Measurements from ENCODE around the gene RBMX.
"Not testable (repeated sequence)": the region's sequence is repeated elsewhere in the genome, so short reads cannot be mapped to it uniquely, and the experiment has no call there.

The RBMX gene

DNA sequence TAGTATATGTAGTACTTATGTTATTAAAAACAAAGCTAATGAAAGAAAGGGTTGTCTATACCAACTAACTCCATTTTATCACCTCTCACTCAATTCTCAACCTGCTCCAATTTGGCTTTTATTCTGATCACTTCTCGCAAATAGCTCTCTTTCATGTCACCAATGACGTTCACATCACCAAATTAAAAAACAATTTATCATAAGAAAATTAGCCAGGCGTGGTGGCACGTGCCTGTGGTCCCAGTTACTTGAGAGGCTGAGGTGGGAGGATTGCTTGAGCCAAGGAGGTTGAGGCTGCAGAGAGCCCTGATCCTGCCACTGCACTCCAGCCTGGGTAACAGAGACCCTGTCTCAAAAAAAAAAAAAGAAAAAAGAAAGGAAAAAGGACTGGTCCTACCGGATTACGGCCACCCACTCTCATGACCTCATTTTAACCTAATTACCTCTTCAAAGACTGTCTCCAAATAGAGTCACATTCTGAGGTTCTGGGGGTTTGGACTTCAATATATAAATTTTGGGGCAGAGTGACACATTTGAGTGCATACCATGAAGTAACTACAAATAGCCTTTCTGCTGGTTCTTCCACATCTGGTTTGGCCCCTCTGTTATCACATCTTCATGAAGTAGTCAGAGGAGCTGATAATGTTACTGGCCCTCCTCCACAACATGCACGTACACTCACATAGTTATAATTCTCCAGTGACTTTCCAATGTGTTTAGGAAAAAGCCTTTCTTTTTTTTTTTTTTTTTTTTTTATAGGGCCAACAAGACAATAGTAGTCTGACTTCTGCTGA lies 15.8 kb upstream of the RBMX start:
- TF ChIP-seq, protein P1, sequence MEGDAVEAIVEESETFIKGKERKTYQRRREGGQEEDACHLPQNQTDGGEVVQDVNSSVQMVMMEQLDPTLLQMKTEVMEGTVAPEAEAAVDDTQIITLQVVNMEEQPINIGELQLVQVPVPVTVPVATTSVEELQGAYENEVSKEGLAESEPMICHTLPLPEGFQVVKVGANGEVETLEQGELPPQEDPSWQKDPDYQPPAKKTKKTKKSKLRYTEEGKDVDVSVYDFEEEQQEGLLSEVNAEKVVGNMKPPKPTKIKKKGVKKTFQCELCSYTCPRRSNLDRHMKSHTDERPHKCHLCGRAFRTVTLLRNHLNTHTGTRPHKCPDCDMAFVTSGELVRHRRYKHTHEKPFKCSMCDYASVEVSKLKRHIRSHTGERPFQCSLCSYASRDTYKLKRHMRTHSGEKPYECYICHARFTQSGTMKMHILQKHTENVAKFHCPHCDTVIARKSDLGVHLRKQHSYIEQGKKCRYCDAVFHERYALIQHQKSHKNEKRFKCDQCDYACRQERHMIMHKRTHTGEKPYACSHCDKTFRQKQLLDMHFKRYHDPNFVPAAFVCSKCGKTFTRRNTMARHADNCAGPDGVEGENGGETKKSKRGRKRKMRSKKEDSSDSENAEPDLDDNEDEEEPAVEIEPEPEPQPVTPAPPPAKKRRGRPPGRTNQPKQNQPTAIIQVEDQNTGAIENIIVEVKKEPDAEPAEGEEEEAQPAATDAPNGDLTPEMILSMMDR (conservative IDR thresholded peaks at IDR 0.05; ENCODE audit: control insufficient read depth, insufficient read depth, low read depth, low read length), result no peak
- DNase-seq (ENCODE audit: low read depth), result no peak
- H3K4me3 ChIP-seq (ENCODE audit: control insufficient read depth, low read depth, low read length), result no peak overlapping the region

- no peak for DNase-seq (ENCODE audit: low read depth)
- TF ChIP-seq, protein P1 (conservative IDR thresholded peaks at IDR 0.05; ENCODE audit: control insufficient read depth, insufficient read depth, low read depth, low read length), result no peak
- H3K4me3 ChIP-seq (ENCODE audit: control insufficient read depth, low read depth, low read length), result no peak overlapping the region
Measured at GRCh38 chrX:136892412-136892811, 11.9 kb upstream of the RBMX start.

- not testable (repeated sequence) for DNase-seq (ENCODE audit: low read depth); H3K4me3 ChIP-seq (ENCODE audit: control insufficient read depth, low read depth, low read length)
Measured at GRCh38 chrX:136890596-136890995, 10.1 kb upstream of the RBMX start.

DNA sequence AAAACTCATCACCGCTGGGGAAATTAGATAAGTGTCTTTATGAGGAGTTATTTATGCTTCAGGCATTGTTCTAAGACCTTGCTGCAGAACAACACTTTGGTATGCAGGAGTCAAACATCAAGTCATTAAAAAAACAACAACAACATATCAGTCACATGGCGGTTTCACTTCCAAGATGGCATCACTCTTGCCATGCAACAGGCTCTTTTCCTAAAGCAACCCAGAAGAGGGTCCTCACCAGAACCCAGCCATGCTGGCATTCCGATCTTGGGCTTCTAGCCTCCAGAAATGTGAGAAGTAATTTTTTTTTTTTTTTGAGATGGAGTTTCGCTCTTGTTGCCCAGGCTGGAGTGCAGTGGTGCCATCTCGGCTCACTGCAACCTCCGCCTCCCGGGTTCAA lies 8.7 kb upstream of the RBMX start:
- TF ChIP-seq, protein P1 (conservative IDR thresholded peaks at IDR 0.05; ENCODE audit: control insufficient read depth, insufficient read depth, low read depth, low read length), result no peak
- no peak for DNase-seq (ENCODE audit: low read depth)
- no peak overlapping the region for H3K4me3 ChIP-seq (ENCODE audit: control insufficient read depth, low read depth, low read length)

DNA sequence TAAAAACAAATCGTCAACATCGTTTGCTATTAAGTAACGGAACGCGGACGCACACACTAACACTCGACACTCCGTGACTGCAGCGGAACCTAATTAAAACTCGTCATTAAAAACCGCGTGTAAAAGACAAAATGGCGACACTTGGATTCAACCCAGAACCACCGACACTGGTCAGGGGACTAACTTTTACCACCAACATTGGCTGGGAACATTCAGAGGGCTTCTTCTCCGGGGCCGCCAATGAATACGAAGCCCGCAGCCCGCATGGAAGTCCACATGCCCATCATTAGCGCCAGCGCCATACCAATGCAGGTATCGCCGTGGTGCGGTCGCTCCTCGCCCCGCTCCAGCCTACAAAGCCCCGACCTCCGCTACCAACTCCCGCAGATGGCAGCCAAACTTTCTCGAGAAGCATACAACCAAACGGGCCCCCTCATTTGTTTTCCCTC lies 498 bp downstream of the RBMX start:
- TF ChIP-seq, protein P1 (conservative IDR thresholded peaks at IDR 0.05; ENCODE audit: control insufficient read depth, insufficient read depth, low read depth, low read length), result no peak
- DNase-seq (ENCODE audit: low read depth), result peak; percentile 13
- H3K4me3 ChIP-seq (ENCODE audit: control insufficient read depth, low read depth, low read length), result peak overlapping the region; percentile 87

GRCh38 chrX:136879001-136879687 lies 1.4 kb downstream of the RBMX start:
- peak overlapping the region; percentile 87 for H3K4me3 ChIP-seq (ENCODE audit: control insufficient read depth, low read depth, low read length)
- TF ChIP-seq, protein P1 (conservative IDR thresholded peaks at IDR 0.05; ENCODE audit: control insufficient read depth, insufficient read depth, low read depth, low read length), result no peak
- DNase-seq (ENCODE audit: low read depth), result peak; percentile 11

GRCh38 chrX:136878423-136878822 lies 2.1 kb downstream of the RBMX start:
- TF ChIP-seq, protein P1 (conservative IDR thresholded peaks at IDR 0.05; ENCODE audit: control insufficient read depth, insufficient read depth, low read depth, low read length), result no peak
- DNase-seq (ENCODE audit: low read depth), result no peak
- peak overlapping the region; percentile 87 for H3K4me3 ChIP-seq (ENCODE audit: control insufficient read depth, low read depth, low read length)

GRCh38 chrX:136874114-136874513 lies 6.4 kb downstream of the RBMX start:
- not testable (repeated sequence) for DNase-seq (ENCODE audit: low read depth); H3K4me3 ChIP-seq (ENCODE audit: control insufficient read depth, low read depth, low read length)

DNA sequence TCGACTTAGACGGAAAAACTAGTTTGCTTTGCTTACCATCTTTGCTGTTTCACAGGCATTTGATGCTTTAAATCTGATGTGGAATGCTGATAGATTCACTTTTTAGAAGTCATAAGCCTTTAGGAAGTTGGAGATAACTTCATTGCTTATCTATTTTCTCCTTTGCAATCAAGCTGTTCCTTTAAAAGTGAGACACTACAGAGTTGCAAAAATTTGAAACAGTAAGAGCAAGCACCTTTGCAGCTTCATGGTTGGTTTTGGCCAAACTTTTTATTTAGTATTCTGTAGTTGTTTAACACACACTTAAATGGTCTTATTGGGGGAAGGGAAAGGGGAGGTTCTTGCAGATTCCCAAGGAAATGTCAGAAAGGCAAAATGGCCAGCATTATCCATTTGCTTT lies 7.3 kb downstream of the RBMX start:
- not testable (repeated sequence) for H3K4me3 ChIP-seq (ENCODE audit: control insufficient read depth, low read depth, low read length); DNase-seq (ENCODE audit: low read depth)
